ENCODE results near the gene ZNF678.
"Not testable (repeated sequence)": the region's sequence is repeated elsewhere in the genome, so short reads cannot be mapped to it uniquely, and the experiment has no call there.

ZNF678 gene

DNA sequence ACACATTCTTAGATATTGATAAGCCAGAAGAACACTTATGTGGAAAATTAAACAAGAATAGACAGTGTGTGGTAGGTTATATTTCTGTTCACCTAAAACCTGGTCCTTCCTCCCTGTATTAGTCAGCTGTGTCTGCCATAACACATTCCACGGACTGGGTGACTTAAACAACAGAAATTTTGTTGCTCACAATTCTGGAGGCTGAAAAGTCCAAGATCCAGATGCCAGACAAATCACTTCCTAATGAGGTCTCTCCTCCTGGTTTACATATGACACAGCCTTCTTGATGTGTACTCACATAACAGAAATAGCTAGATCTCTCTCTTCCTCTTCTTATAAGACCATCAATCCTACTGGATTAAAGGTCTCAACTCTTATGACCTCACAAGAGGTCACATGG lies 146.1 kb downstream of the ZNF678 start:
- no peak overlapping the region for H3K4me3 ChIP-seq (ENCODE audit: control insufficient read depth, low read depth, low read length)
- TF ChIP-seq, protein P1, sequence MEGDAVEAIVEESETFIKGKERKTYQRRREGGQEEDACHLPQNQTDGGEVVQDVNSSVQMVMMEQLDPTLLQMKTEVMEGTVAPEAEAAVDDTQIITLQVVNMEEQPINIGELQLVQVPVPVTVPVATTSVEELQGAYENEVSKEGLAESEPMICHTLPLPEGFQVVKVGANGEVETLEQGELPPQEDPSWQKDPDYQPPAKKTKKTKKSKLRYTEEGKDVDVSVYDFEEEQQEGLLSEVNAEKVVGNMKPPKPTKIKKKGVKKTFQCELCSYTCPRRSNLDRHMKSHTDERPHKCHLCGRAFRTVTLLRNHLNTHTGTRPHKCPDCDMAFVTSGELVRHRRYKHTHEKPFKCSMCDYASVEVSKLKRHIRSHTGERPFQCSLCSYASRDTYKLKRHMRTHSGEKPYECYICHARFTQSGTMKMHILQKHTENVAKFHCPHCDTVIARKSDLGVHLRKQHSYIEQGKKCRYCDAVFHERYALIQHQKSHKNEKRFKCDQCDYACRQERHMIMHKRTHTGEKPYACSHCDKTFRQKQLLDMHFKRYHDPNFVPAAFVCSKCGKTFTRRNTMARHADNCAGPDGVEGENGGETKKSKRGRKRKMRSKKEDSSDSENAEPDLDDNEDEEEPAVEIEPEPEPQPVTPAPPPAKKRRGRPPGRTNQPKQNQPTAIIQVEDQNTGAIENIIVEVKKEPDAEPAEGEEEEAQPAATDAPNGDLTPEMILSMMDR (IDR thresholded peaks at IDR 0.05; ENCODE audit: control insufficient read depth, insufficient read depth, low read depth, low read length, missing control alignments): no peak
- DNase-seq (ENCODE audit: low read depth): no peak

- not testable (repeated sequence) for H3K4me3 ChIP-seq (ENCODE audit: control insufficient read depth, low read depth, low read length); DNase-seq (ENCODE audit: low read depth)
Measured at GRCh38 chr1:227710474-227710873, 147.1 kb downstream of the ZNF678 start.

DNA sequence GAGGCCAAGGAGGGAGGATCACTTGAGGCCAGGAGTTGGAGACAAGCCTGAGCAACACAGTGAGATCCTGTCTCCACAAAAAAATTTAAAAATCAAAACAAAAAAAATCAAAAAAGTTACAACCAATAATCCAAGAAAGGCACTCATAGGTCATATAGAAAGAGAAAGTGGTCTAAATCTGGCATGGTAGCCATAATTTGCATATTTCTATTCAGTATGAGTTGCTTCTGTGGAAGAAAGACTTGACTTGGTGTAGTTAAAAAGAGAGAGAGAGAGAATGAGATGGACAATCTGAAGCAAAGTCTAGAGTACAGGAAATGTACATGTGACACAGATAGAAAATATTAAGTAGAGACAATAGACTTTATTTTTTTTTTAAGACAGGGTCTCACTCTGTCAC lies 149.3 kb downstream of the ZNF678 start:
- TF ChIP-seq, protein P1 (IDR thresholded peaks at IDR 0.05; ENCODE audit: control insufficient read depth, insufficient read depth, low read depth, low read length, missing control alignments): no peak

DNA sequence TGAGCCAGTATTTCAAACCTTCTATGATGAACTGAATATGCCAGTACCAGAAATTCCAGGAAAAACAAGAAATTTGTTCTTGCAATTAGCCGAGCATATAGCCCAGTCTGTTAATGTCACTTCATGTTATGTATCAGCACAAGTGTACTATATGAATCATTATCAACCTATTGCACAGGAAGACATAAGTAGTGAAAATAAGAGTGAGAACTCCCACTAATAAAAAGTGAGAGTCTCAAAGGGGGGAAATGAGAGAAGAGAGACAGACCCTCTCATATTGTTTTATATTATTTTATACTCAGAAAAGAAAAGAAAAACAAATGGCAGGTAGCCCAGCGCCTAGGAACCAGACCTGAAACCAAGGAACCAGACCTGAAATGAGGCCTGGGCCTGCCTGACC lies 155.6 kb downstream of the ZNF678 start:
- TF ChIP-seq, protein P1 (IDR thresholded peaks at IDR 0.05; ENCODE audit: control insufficient read depth, insufficient read depth, low read depth, low read length, missing control alignments): no peak
- H3K4me3 ChIP-seq (ENCODE audit: control insufficient read depth, low read depth, low read length): no peak overlapping the region
- no peak for DNase-seq (ENCODE audit: low read depth)

More for the DNA sequence above, 149.3 kb downstream of the ZNF678 start:
- no peak overlapping the region for H3K4me3 ChIP-seq (ENCODE audit: control insufficient read depth, low read depth, low read length)
- no peak for DNase-seq (ENCODE audit: low read depth)

DNA sequence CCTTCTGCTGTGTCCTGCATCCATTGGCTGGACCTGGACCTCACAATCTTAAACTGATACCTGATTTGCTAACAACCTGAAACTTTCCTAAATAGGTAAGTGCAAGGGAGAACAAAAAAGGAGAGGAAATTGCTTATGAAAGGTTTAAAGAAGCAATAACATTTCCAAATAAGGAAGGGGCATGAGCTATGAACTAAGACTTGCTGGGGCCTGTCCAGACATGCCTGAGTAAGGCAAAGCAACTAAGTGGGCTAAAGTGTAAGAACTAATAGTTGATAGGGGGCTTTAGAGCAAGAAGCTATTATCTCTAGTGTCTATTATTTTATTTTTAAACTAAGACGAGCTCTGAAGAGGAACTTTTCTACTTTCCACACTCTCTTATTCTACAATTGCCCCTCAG lies 160.1 kb downstream of the ZNF678 start:
- TF ChIP-seq, protein P1 (IDR thresholded peaks at IDR 0.05; ENCODE audit: control insufficient read depth, insufficient read depth, low read depth, low read length, missing control alignments): no peak
- H3K4me3 ChIP-seq (ENCODE audit: control insufficient read depth, low read depth, low read length): no peak overlapping the region
- no peak for DNase-seq (ENCODE audit: low read depth)

GRCh38 chr1:227725046-227725445 lies 161.7 kb downstream of the ZNF678 start:
- no peak for DNase-seq (ENCODE audit: low read depth)
- TF ChIP-seq, protein P1 (IDR thresholded peaks at IDR 0.05; ENCODE audit: control insufficient read depth, insufficient read depth, low read depth, low read length, missing control alignments): no peak

GRCh38 chr1:227726318-227726717 lies 163.0 kb downstream of the ZNF678 start:
- TF ChIP-seq, protein P1 (IDR thresholded peaks at IDR 0.05; ENCODE audit: control insufficient read depth, insufficient read depth, low read depth, low read length, missing control alignments): no peak
- H3K4me3 ChIP-seq (ENCODE audit: control insufficient read depth, low read depth, low read length): no peak overlapping the region
- no peak for DNase-seq (ENCODE audit: low read depth)

More at GRCh38 chr1:227725046-227725445, 161.7 kb downstream of the ZNF678 start:
- no peak overlapping the region for H3K4me3 ChIP-seq (ENCODE audit: control insufficient read depth, low read depth, low read length)
